ENCODE results near the gene ELAVL2.

DNA sequence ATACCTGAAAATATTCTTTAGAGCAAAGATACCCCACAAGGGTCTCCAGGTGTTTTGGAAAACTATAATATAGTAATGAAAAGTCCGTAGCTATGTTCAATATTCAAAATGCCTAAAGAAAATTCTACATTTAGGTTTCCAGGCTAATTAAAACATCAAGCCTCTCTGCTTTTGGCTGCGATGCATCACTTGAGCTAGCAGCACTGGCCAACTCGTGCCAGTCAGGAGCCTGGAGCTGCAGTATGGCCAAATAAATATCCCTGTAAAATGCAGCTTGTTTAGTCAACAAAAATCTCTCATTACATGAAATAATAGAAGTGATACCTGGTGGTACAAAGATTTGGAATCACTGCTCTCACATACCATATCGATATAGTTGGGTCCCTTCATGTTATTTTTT is 181.1 kb downstream of the ELAVL2 start:
- TF ChIP-seq, protein P1, sequence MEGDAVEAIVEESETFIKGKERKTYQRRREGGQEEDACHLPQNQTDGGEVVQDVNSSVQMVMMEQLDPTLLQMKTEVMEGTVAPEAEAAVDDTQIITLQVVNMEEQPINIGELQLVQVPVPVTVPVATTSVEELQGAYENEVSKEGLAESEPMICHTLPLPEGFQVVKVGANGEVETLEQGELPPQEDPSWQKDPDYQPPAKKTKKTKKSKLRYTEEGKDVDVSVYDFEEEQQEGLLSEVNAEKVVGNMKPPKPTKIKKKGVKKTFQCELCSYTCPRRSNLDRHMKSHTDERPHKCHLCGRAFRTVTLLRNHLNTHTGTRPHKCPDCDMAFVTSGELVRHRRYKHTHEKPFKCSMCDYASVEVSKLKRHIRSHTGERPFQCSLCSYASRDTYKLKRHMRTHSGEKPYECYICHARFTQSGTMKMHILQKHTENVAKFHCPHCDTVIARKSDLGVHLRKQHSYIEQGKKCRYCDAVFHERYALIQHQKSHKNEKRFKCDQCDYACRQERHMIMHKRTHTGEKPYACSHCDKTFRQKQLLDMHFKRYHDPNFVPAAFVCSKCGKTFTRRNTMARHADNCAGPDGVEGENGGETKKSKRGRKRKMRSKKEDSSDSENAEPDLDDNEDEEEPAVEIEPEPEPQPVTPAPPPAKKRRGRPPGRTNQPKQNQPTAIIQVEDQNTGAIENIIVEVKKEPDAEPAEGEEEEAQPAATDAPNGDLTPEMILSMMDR (IDR thresholded peaks at IDR 0.05): no peak
- TF ChIP-seq EZH2 (IDR thresholded peaks at IDR 0.05): no peak
- no peak for TF ChIP-seq EZH2phosphoT487 (IDR thresholded peaks at IDR 0.05)
